OCI-LY7 (cell line): Measurements from ENCODE around the gene ZDHHC14. TPM values are rescaled to one million over a fixed set of nuclear protein-coding genes. Genes with fewer than 3 reads are reported as not detected.

Experiments
- BruUV-seq: library from RNA; stranded (reverse); fragments of 400-500 nt; replicated peaks from 2 replicates; lab custom pipeline; 2021; lab: Mats Ljungman, UMichigan
- CTCF ChIA-PET: fragments of 300-600 bp; sonication (Branson Sonifier 250); formaldehyde crosslinking; loops from one replicate; lab custom pipeline; 2022; ENCODE audit warnings: antibody characterized with exemption; ENCODE audit not compliant: unreplicated experiment; lab: Charles Lee
- POLR2A ChIA-PET: fragments of 300-600 bp; sonication (Branson Sonifier 250); formaldehyde crosslinking; loops from one replicate; lab custom pipeline; 2022; ENCODE audit warnings: antibody characterized with exemption; lab: Charles Lee
- DNase-seq: peaks from one replicate; pipeline ENCODE4 v3.0.0-alpha.2; 2015; ENCODE audit warnings: low spot score
- H2AFZ ChIP-seq: fragments of 200-600 bp; sonication (generic), shearing (Covaris generic); 2 replicates; pipeline ENCODE4 v1.6.1; 2014; ENCODE audit warnings: mild to moderate bottlenecking, antibody characterized with exemption, low read length, moderate library complexity
- H3K27ac ChIP-seq: fragments of 200-600 bp; sonication (generic); 2 replicates; pipeline ENCODE4 v1.5.1; 2014; ENCODE audit warnings: mixed run types, low read depth, mild to moderate bottlenecking, moderate library complexity, low read length, inconsistent platforms; ENCODE audit not compliant: poor library complexity, severe bottlenecking
- H3K36me3 ChIP-seq: fragments of 200-600 bp; sonication (generic); 2 replicates; pipeline ENCODE4 v1.6.1; 2014; ENCODE audit warnings: mild to moderate bottlenecking, antibody characterized with exemption, low read length, moderate library complexity, mixed read lengths; ENCODE audit not compliant: insufficient read depth
- H3K4me1 ChIP-seq: fragments of 200-600 bp; sonication (generic); 2 replicates; pipeline ENCODE4 v1.5.1; 2014; ENCODE audit warnings: mild to moderate bottlenecking, low read length; ENCODE audit not compliant: insufficient read depth, poor library complexity, severe bottlenecking
- H3K4me2 ChIP-seq: fragments of 200-600 bp; sonication (generic); 2 replicates; pipeline ENCODE4 v1.6.1; 2014; ENCODE audit warnings: mild to moderate bottlenecking, low read length
- H3K4me3 ChIP-seq: fragments of 200-600 bp; sonication (generic); 2 replicates; pipeline ENCODE4 v1.5.1; 2014; ENCODE audit warnings: mild to moderate bottlenecking, low read depth, low read length; ENCODE audit not compliant: poor library complexity, severe bottlenecking
- H3K79me2 ChIP-seq: fragments of 200-600 bp; sonication (generic); 2 replicates; pipeline ENCODE4 v1.6.1; 2016; ENCODE audit warnings: low read depth, mild to moderate bottlenecking, low read length, moderate library complexity, mixed read lengths; ENCODE audit not compliant: insufficient read depth
- H3K9me2 ChIP-seq: fragments of 200-600 bp; sonication (generic); 2 replicates; pipeline ENCODE4 v1.6.1; 2016; ENCODE audit warnings: mild to moderate bottlenecking, low read length, mixed read lengths; ENCODE audit not compliant: insufficient read depth
- H3K9me3 ChIP-seq: fragments of 200-600 bp; sonication (generic); 2 replicates; pipeline ENCODE4 v1.6.1; 2014; ENCODE audit warnings: mild to moderate bottlenecking, mixed run types, low read length, mixed read lengths
- H4K20me1 ChIP-seq: fragments of 200-600 bp; sonication (generic); 2 replicates; pipeline ENCODE4 v1.6.1; 2014; ENCODE audit warnings: mild to moderate bottlenecking, antibody characterized with exemption, low read length, moderate library complexity, mixed read lengths; ENCODE audit not compliant: insufficient read depth
- EZH2phosphoT487 ChIP-seq: fragments of 200-600 bp; sonication (generic); IDR thresholded peaks from 2 replicates; pipeline ENCODE4 v1.6.1; 2018; ENCODE audit warnings: low read depth, borderline replicate concordance, mild to moderate bottlenecking, mixed run types, antibody characterized with exemption, low read length, moderate library complexity, mixed read lengths
- intact Hi-C: fragments of 100-400 bp; cut with micrococcal nuclease; formaldehyde crosslinking; loops from one replicate; pipeline ENCODE4 v1.10.0; 2022; ENCODE audit not compliant: unreplicated experiment
- total RNA-seq, 2 experiments: library from RNA; depleted of rRNA in 1 of 2; stranded (reverse); fragments of >200 nt in 1 of 2; shearing (Covaris generic) in 1 of 2; gene quantifications; 2 replicates each; pipeline ENCODE4 v1.2.3, GENCODE V29; 2014 to 2022
- TF ChIP-seq, protein P1 (sequence below): fragments of 200-600 bp; sonication (generic); conservative IDR thresholded peaks from 2 replicates; pipeline ENCODE4 v1.5.1; 2014; ENCODE audit warnings: mild to moderate bottlenecking, antibody characterized with exemption, low read length, moderate library complexity, mixed read lengths

Gene ZDHHC14
- total RNA-seq, 2 experiments from 2014 or later, result 0.69 to 3.0 TPM

- POLR2A ChIA-PET, result interaction anchor here (0.6 to 0.7 kb wide), 2 partner anchors 12 to 362 kb away, joined by 3 read pairs; no protein-coding TSS in a partner anchor
Observed at GRCh38 chr6:157453131-157453530, 72.1 kb downstream of the ZDHHC14 start.

GRCh38 chr6:157453978-157454377 is 73.0 kb downstream of the ZDHHC14 start:
- POLR2A ChIA-PET, result interaction anchor here (0.6 kb wide), 2 partner anchors 1130 to 1662 kb away, joined by 3 to 4 read pairs; no protein-coding TSS in a partner anchor
- H3K36me3 ChIP-seq, result no peaks in the 10 kb centered on the region
- no TSS peak for BruUV-seq
- H3K9me2 ChIP-seq, result no peaks in the 10 kb centered on the region
- no peaks in the 10 kb centered on the region for H3K79me2 ChIP-seq
- intact Hi-C loops, result no loop called here
- H3K9me3 ChIP-seq, result no peaks in the 10 kb centered on the region
- no peaks in the 10 kb centered on the region for H4K20me1 ChIP-seq
- no peak for DNase-seq
- H3K4me1 ChIP-seq, result no peaks in the 10 kb centered on the region
- H3K4me2 ChIP-seq, result no peak overlapping the region
- TF ChIP-seq, protein P1, sequence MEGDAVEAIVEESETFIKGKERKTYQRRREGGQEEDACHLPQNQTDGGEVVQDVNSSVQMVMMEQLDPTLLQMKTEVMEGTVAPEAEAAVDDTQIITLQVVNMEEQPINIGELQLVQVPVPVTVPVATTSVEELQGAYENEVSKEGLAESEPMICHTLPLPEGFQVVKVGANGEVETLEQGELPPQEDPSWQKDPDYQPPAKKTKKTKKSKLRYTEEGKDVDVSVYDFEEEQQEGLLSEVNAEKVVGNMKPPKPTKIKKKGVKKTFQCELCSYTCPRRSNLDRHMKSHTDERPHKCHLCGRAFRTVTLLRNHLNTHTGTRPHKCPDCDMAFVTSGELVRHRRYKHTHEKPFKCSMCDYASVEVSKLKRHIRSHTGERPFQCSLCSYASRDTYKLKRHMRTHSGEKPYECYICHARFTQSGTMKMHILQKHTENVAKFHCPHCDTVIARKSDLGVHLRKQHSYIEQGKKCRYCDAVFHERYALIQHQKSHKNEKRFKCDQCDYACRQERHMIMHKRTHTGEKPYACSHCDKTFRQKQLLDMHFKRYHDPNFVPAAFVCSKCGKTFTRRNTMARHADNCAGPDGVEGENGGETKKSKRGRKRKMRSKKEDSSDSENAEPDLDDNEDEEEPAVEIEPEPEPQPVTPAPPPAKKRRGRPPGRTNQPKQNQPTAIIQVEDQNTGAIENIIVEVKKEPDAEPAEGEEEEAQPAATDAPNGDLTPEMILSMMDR, result no peak
- TF ChIP-seq EZH2phosphoT487, result no peak
- CTCF ChIA-PET, result interaction anchor here (0.6 kb wide), 1 partner anchor 9 kb away, joined by 4 read pairs; no protein-coding TSS in a partner anchor
- H3K27ac ChIP-seq, result no peak overlapping the region
- H3K4me3 ChIP-seq, result no peak overlapping the region
- H2AFZ ChIP-seq, result no peak overlapping the region

More at GRCh38 chr6:157453131-157453530, 72.1 kb downstream of the ZDHHC14 start:
- Histone ChIP-seq H3K9me2 (no peaks in the 10 kb centered on the region), H3K27ac (no peak overlapping the region), H3K4me1 (no peaks in the 10 kb centered on the region), H4K20me1 (no peaks in the 10 kb centered on the region), H3K9me3 (no peaks in the 10 kb centered on the region), H3K36me3 (no peaks in the 10 kb centered on the region), H2AFZ (no peak overlapping the region), H3K4me2 (no peak overlapping the region), H3K4me3 (no peak overlapping the region), H3K79me2 (no peaks in the 10 kb centered on the region)
- no TSS peak for BruUV-seq
- TF ChIP-seq, protein P1, result no peak
- no peak for TF ChIP-seq EZH2phosphoT487
- intact Hi-C loops, result no loop called here
- CTCF ChIA-PET, result no interaction called here
- no peak for DNase-seq

DNA sequence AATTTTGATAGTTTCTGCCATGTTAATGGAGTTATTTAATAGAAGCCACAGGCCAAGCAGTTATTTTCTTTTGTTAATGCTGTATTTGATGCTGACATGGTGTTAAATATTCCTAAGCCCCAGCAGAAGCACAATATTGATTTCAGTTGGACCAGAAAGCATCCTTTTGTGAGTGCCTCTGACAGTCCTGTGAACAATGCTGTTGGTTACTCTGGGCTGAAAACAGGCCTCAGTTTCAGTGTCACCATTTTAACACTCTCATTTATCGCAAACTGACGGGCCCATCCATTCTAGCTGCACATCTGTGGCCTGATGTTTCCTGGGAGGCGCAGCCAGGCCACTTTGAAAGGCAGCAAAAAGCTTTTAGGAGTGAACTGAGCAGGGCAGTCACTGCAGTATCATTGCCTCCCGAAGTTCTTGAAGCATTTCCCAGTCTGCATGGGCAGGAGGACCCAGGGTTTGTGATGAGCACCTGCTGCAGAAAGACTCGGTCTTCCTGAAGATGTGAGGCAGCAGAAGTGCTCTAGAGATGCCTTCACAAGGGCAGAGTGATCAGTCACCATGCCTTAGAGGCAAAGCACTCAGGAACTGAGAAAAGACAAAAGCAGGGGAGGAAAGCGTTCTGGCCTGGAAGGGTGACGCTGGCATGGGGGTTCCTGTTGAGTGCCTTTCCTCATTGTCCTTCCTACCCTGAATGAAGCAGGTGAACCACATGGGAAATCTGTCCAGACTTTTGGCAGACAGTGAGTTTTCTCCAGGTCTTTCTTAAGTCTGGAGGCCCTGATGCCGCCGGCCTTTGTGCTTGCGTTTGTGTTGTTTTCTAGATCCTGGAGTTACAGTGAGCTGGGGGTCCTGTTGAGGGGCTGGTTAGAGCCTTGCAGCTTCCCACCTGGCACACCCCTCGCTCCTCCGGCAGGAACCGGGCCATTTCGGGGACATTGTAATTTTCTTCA is 74.0 kb downstream of the ZDHHC14 start:
- Histone ChIP-seq H3K27ac (no peak overlapping the region), H3K4me1 (no peaks in the 10 kb centered on the region), H4K20me1 (no peaks in the 10 kb centered on the region), H3K4me3 (no peak overlapping the region), H3K79me2 (no peaks in the 10 kb centered on the region), H2AFZ (no peak overlapping the region), H3K4me2 (no peak overlapping the region), H3K36me3 (no peaks in the 10 kb centered on the region), H3K9me3 (no peaks in the 10 kb centered on the region), H3K9me2 (no peaks in the 10 kb centered on the region)
- ChIA-PET POLR2A (no interaction called here), CTCF (no interaction called here)
- no peak for DNase-seq
- no TSS peak for BruUV-seq
- intact Hi-C loops, result no loop called here
- no peak for TF ChIP-seq EZH2phosphoT487
- TF ChIP-seq, protein P1, result no peak
